ENCODE results near the gene ROPN1.

Gene ROPN1

DNA sequence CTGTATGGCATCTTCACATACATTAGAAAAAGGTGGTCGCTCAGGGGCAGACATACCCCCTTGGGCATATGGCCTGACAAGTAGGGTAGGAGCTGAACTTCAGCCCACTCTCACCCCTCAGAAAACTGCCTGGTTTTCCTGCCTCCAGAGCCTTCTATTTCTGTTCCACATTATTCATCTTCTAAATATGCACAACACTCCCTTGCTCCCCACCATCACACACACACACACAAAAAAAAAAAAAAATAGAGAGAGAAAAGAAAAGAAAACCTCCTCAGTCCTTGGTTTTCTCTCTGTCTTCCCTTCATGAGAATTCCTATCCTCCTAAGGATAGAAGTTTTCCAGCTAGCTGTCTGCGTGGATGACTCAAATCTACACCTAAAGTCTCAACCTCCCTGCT is 5.6 kb upstream of the ROPN1 start:
- DNase-seq = no peak
- no peaks in the 10 kb centered on the region for H3K27me3 ChIP-seq (ENCODE audit: insufficient read depth, low read length)
- H4K12ac ChIP-seq (ENCODE audit: low read depth, low read length) = no peak overlapping the region
- WGBS (ENCODE audit: extremely low coverage, insufficient coverage, insufficient read length) = no CpG with 5 or more reads among the region's 2 CpGs
- no peak overlapping the region for H2BK5ac ChIP-seq (ENCODE audit: low read depth, low read length, poor library complexity)
- H3K9ac ChIP-seq (ENCODE audit: low read length) = no peak overlapping the region
- no peak overlapping the region for H2AFZ ChIP-seq (ENCODE audit: insufficient read depth, low read length, poor library complexity)
- no peak overlapping the region for H3K4ac ChIP-seq (ENCODE audit: low read depth, low read length)
- no peaks in the 10 kb centered on the region for H3K79me1 ChIP-seq (ENCODE audit: low read length)
- H3K4me1 ChIP-seq (ENCODE audit: control insufficient read depth in 1 of 2, insufficient read depth in 2 of 2, low read length in 2 of 2) = no peaks in the 10 kb centered on the region
- no peak overlapping the region for H2BK120ac ChIP-seq (ENCODE audit: insufficient read depth, low read length, poor library complexity)
- no peak overlapping the region for H2AK5ac ChIP-seq (ENCODE audit: low read length)
- H3K79me2 ChIP-seq (ENCODE audit: control insufficient read depth, insufficient read depth, low read length, poor library complexity) = no peaks in the 10 kb centered on the region
- no peak overlapping the region for H4K8ac ChIP-seq (ENCODE audit: low read depth, low read length)
- H3K14ac ChIP-seq (ENCODE audit: low read length) = no peak overlapping the region
- H3K27ac ChIP-seq (ENCODE audit: low read depth, low read length) = no peak overlapping the region
- H3K18ac ChIP-seq (ENCODE audit: low read length) = no peak overlapping the region
- H3K23ac ChIP-seq (ENCODE audit: low read length) = no peak overlapping the region
- no peaks in the 10 kb centered on the region for H3K36me3 ChIP-seq (ENCODE audit: control insufficient read depth in 1 of 2, insufficient read depth in 2 of 2, low read length in 2 of 2)
- no peak overlapping the region for H3K4me2 ChIP-seq (ENCODE audit: low read length)
- H2BK12ac ChIP-seq (ENCODE audit: low read length) = no peak overlapping the region
- no peaks in the 10 kb centered on the region for H3K9me3 ChIP-seq (ENCODE audit: insufficient read depth, low read depth, low read length)
- no peak overlapping the region for H3K4me3 ChIP-seq (ENCODE audit: low read depth, low read length)
- H4K91ac ChIP-seq (ENCODE audit: low read depth, low read length) = no peak overlapping the region

DNA sequence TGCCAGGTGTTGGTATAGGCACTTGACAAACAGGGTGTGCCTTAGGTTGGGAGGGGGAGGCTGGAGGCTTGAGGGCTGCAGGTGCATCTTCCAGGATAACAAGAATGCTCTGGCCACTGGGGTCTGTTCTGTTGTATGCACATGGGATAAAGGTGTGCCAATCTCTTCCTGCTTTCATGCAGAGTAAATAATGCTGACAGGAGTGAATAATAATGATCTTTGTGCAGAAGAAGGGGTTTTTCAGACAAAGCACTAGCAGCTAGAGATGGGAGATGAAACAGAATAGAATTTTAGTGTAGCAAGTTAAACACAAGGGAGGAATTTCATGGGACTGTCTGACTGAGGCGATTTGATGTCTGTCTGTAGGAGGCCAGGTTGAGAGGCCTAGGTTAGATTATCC is 1.9 kb upstream of the ROPN1 start:
- no peak overlapping the region for H2BK12ac ChIP-seq (ENCODE audit: low read length)
- no peak overlapping the region for H3K18ac ChIP-seq (ENCODE audit: low read length)
- H3K27me3 ChIP-seq (ENCODE audit: insufficient read depth, low read length) = peaks cover 6% of the 10 kb centered on the region
- H4K8ac ChIP-seq (ENCODE audit: low read depth, low read length) = no peak overlapping the region
- no peak overlapping the region for H3K4me3 ChIP-seq (ENCODE audit: low read depth, low read length)
- H3K9me3 ChIP-seq (ENCODE audit: insufficient read depth, low read depth, low read length) = no peaks in the 10 kb centered on the region
- H3K23ac ChIP-seq (ENCODE audit: low read length) = no peak overlapping the region
- no peaks in the 10 kb centered on the region for H3K4me1 ChIP-seq (ENCODE audit: control insufficient read depth in 1 of 2, insufficient read depth in 2 of 2, low read length in 2 of 2)
- no peak overlapping the region for H4K91ac ChIP-seq (ENCODE audit: low read depth, low read length)
- no peak overlapping the region for H4K12ac ChIP-seq (ENCODE audit: low read depth, low read length)
- H3K27ac ChIP-seq (ENCODE audit: low read depth, low read length) = no peak overlapping the region
- no peak overlapping the region for H2BK120ac ChIP-seq (ENCODE audit: insufficient read depth, low read length, poor library complexity)
- no peak overlapping the region for H2AK5ac ChIP-seq (ENCODE audit: low read length)
- H3K79me2 ChIP-seq (ENCODE audit: control insufficient read depth, insufficient read depth, low read length, poor library complexity) = no peaks in the 10 kb centered on the region
- no peak for DNase-seq
- H2BK5ac ChIP-seq (ENCODE audit: low read depth, low read length, poor library complexity) = no peak overlapping the region
- no peak overlapping the region for H3K14ac ChIP-seq (ENCODE audit: low read length)
- WGBS (ENCODE audit: extremely low coverage, insufficient coverage, insufficient read length) = no CpG with 5 or more reads among the region's 1 CpG
- H3K36me3 ChIP-seq (ENCODE audit: control insufficient read depth in 1 of 2, insufficient read depth in 2 of 2, low read length in 2 of 2) = no peaks in the 10 kb centered on the region
- H3K79me1 ChIP-seq (ENCODE audit: low read length) = no peaks in the 10 kb centered on the region
- no peak overlapping the region for H3K4ac ChIP-seq (ENCODE audit: low read depth, low read length)
- H3K9ac ChIP-seq (ENCODE audit: low read length) = no peak overlapping the region
- H3K4me2 ChIP-seq (ENCODE audit: low read length) = no peak overlapping the region
- H2AFZ ChIP-seq (ENCODE audit: insufficient read depth, low read length, poor library complexity) = no peak overlapping the region

DNA sequence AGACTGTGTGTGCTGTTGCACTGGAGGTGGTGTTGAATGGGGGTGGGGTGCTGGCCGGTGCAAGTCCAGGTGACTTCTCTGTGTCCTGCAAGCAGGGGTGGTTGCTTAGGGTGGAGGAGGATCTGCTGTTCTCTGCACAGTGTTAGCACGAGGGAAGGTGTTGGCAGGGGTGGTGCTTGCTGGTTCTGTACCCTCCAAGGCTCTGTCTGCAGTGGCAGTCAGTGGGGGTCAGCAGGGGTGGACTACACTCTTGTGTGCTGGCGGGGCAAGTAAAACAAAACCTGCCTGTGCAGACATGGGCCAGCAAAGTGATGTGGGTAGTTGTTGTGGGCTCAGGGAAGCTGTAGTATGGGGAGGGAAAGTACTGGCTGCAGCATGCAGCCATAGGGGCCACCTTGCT is 5.5 kb downstream of the ROPN1 start:
- Histone ChIP-seq H3K23ac (ENCODE audit: low read length) (no peak overlapping the region), H3K18ac (ENCODE audit: low read length) (no peak overlapping the region), H3K14ac (ENCODE audit: low read length) (no peak overlapping the region), H3K4me3 (ENCODE audit: low read depth, low read length) (no peak overlapping the region), H4K12ac (ENCODE audit: low read depth, low read length) (no peak overlapping the region), H3K4me2 (ENCODE audit: low read length) (no peak overlapping the region), H2AFZ (ENCODE audit: insufficient read depth, low read length, poor library complexity) (no peak overlapping the region), H4K91ac (ENCODE audit: low read depth, low read length) (no peak overlapping the region), H2BK5ac (ENCODE audit: low read depth, low read length, poor library complexity) (no peak overlapping the region), H3K9me3 (ENCODE audit: insufficient read depth, low read depth, low read length) (no peaks in the 10 kb centered on the region), H3K79me2 (ENCODE audit: control insufficient read depth, insufficient read depth, low read length, poor library complexity) (no peaks in the 10 kb centered on the region), H2AK5ac (ENCODE audit: low read length) (no peak overlapping the region), H3K79me1 (ENCODE audit: low read length) (no peaks in the 10 kb centered on the region), H3K36me3 (ENCODE audit: control insufficient read depth in 1 of 2, insufficient read depth in 2 of 2, low read length in 2 of 2) (no peaks in the 10 kb centered on the region), H3K4ac (ENCODE audit: low read depth, low read length) (no peak overlapping the region), H2BK120ac (ENCODE audit: insufficient read depth, low read length, poor library complexity) (no peak overlapping the region), H4K8ac (ENCODE audit: low read depth, low read length) (no peak overlapping the region), H3K9ac (ENCODE audit: low read length) (no peak overlapping the region), H3K27me3 (ENCODE audit: insufficient read depth, low read length) (peaks cover 6% of the 10 kb centered on the region), H2BK12ac (ENCODE audit: low read length) (no peak overlapping the region), H3K4me1 (ENCODE audit: control insufficient read depth in 1 of 2, insufficient read depth in 2 of 2, low read length in 2 of 2) (no peaks in the 10 kb centered on the region), H3K27ac (ENCODE audit: low read depth, low read length) (no peak overlapping the region)
- no CpG with 5 or more reads among the region's 3 CpGs for WGBS (ENCODE audit: extremely low coverage, insufficient coverage, insufficient read length)
- no peak for DNase-seq

DNA sequence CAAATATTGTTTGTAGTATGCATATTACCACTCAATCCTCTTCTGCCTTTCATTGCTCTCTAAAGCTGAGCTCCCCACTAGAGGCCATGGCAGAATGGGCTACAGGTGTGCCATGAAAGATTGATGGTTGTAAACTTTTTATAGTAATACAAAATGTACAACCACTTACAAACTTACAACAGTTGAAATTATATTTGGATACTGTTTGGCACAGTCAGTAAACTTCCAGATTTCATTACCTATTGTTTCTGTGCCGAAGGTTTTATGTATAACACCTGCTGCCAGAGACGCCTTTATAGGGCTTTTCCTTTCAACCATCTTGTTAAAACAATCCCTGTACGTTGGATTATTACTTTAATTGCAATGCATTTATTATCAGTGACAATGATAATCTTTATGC is 7.0 kb downstream of the ROPN1 start:
- H2BK120ac ChIP-seq (ENCODE audit: insufficient read depth, low read length, poor library complexity) = no peak overlapping the region
- no peak overlapping the region for H2AFZ ChIP-seq (ENCODE audit: insufficient read depth, low read length, poor library complexity)
- no CpG with 5 or more reads among the region's 3 CpGs for WGBS (ENCODE audit: extremely low coverage, insufficient coverage, insufficient read length)
- no peak overlapping the region for H4K91ac ChIP-seq (ENCODE audit: low read depth, low read length)
- no peak overlapping the region for H3K27ac ChIP-seq (ENCODE audit: low read depth, low read length)
- H4K12ac ChIP-seq (ENCODE audit: low read depth, low read length) = no peak overlapping the region
- H3K4me2 ChIP-seq (ENCODE audit: low read length) = no peak overlapping the region
- DNase-seq = no peak
- no peak overlapping the region for H3K4me3 ChIP-seq (ENCODE audit: low read depth, low read length)
- no peak overlapping the region for H2BK5ac ChIP-seq (ENCODE audit: low read depth, low read length, poor library complexity)
- H3K27me3 ChIP-seq (ENCODE audit: insufficient read depth, low read length) = peaks cover under 1% of the 10 kb centered on the region
- H3K36me3 ChIP-seq (ENCODE audit: control insufficient read depth in 1 of 2, insufficient read depth in 2 of 2, low read length in 2 of 2) = no peaks in the 10 kb centered on the region
- no peaks in the 10 kb centered on the region for H3K79me1 ChIP-seq (ENCODE audit: low read length)
- no peak overlapping the region for H3K18ac ChIP-seq (ENCODE audit: low read length)
- H2BK12ac ChIP-seq (ENCODE audit: low read length) = no peak overlapping the region
- H3K4me1 ChIP-seq (ENCODE audit: control insufficient read depth in 1 of 2, insufficient read depth in 2 of 2, low read length in 2 of 2) = no peaks in the 10 kb centered on the region
- H3K14ac ChIP-seq (ENCODE audit: low read length) = no peak overlapping the region
- no peaks in the 10 kb centered on the region for H3K9me3 ChIP-seq (ENCODE audit: insufficient read depth, low read depth, low read length)
- H3K4ac ChIP-seq (ENCODE audit: low read depth, low read length) = no peak overlapping the region
- no peak overlapping the region for H2AK5ac ChIP-seq (ENCODE audit: low read length)
- H3K9ac ChIP-seq (ENCODE audit: low read length) = no peak overlapping the region
- H3K79me2 ChIP-seq (ENCODE audit: control insufficient read depth, insufficient read depth, low read length, poor library complexity) = no peaks in the 10 kb centered on the region
- H3K23ac ChIP-seq (ENCODE audit: low read length) = no peak overlapping the region
- H4K8ac ChIP-seq (ENCODE audit: low read depth, low read length) = no peak overlapping the region
